ENCODE results near the gene MRM2. TPM values are rescaled to one million over a fixed set of nuclear protein-coding genes. Genes with fewer than 3 reads are reported as not detected.
A peak's percentile ranks its signal among the peaks of the same experiment; 100 is the strongest.

MRM2 gene
- total RNA-seq, 1 experiment from 2014 or later, result 38.9 TPM

GRCh38 chr7:2231992-2232765 lies 9.8 kb downstream of the MRM2 start:
- no peaks in the 10 kb centered on the region for H3K27me3 Mint-ChIP-seq (ENCODE audit: low read depth)
- peak overlapping the region; percentile 87 for H3K4me3 Mint-ChIP-seq
- H3K27ac Mint-ChIP-seq, result peak overlapping the region; percentile 82; the same call in 1 of the 2 replicates
- DNase-seq (ENCODE audit: low spot score) (peak; percentile 32), ATAC-seq (peak; percentile 61)
- peaks cover 38% of the 10 kb centered on the region for H3K36me3 Mint-ChIP-seq
- TF ChIP-seq KAT7 (CRISPR knock-in tag; IDR thresholded peaks at IDR 0.05; ENCODE audit: borderline replicate concordance) (peak; percentile 23; the same call in 1 of the 2 replicates), RELA (CRISPR knock-in tag; IDR thresholded peaks at IDR 0.05; ENCODE audit: borderline replicate concordance) (0 out of 2 replicates have a peak, but pooled peaks have one; percentile 63), E2F4 (CRISPR knock-in tag; IDR thresholded peaks at IDR 0.05; ENCODE audit: borderline replicate concordance, low read depth) (no peak)
- no peaks in the 10 kb centered on the region for H3K9me3 Mint-ChIP-seq
- ChIA-PET POLR2A (interaction anchor here (0.6 to 2.0 kb wide), 4 partner anchors 10 to 191 kb away, joined by 3 to 8 read pairs (median 4); partner anchors contain the start of genes MRM2 and NUDT1), CTCF (interaction anchor here (0.6 to 2.6 kb wide), 4 partner anchors 9 to 76 kb away, joined by 3 to 10 read pairs (median 4); partner anchors contain the start of genes MRM2 and NUDT1)
- H3K4me1 Mint-ChIP-seq, result peaks cover 13% of the 10 kb centered on the region

DNA sequence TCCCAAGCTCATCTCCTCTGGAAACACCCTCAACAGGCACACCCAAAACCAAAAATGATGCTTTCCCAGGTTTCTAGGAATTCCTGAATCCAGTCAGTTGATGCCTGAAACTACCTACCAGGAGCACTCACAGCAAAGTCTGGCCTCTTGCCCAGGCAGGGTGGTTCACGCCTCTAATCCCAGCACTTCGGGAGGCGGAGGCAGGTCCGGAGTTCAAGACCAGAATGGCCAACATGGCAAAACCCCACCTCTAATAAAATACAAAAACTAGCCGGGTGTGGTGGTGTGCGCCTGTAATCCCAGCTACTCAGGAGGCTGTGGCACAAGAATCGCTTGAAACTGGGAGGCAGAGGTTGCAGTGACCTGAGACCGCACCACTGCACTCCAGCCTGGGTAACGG lies 11.1 kb downstream of the MRM2 start:
- Mint-ChIP-seq H3K27me3 (ENCODE audit: low read depth) (no peaks in the 10 kb centered on the region), H3K9me3 (no peaks in the 10 kb centered on the region), H3K4me3 (0 out of 2 replicates have a peak overlapping the region, but pooled peaks have one; percentile 20), H3K4me1 (peaks cover 13% of the 10 kb centered on the region), H3K36me3 (peaks cover 42% of the 10 kb centered on the region), H3K27ac (no peak overlapping the region)
- TF ChIP-seq, protein P1, sequence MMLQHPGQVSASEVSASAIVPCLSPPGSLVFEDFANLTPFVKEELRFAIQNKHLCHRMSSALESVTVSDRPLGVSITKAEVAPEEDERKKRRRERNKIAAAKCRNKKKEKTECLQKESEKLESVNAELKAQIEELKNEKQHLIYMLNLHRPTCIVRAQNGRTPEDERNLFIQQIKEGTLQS (CRISPR knock-in tag; conservative IDR thresholded peaks at IDR 0.05), result no peak
- TF ChIP-seq EMX1 (CRISPR knock-in tag; IDR thresholded peaks at IDR 0.05) (no peak), ZNF219 (CRISPR knock-in tag; IDR thresholded peaks at IDR 0.05; ENCODE audit: borderline replicate concordance) (no peak), IRF1 (CRISPR knock-in tag; IDR thresholded peaks at IDR 0.05) (no peak), SMAD4 (CRISPR knock-in tag; IDR thresholded peaks at IDR 0.05) (no peak), ZNF138 (CRISPR knock-in tag; conservative IDR thresholded peaks at IDR 0.05) (no peak), ZBTB21 (CRISPR knock-in tag; IDR thresholded peaks at IDR 0.05; ENCODE audit: borderline replicate concordance) (no peak), TP53 (CRISPR knock-in tag; IDR thresholded peaks at IDR 0.05) (no peak), JAZF1 (CRISPR knock-in tag; IDR thresholded peaks at IDR 0.05) (no peak), RELA (CRISPR knock-in tag; IDR thresholded peaks at IDR 0.05; ENCODE audit: borderline replicate concordance) (no peak)
- TF ChIP-seq, protein P2, sequence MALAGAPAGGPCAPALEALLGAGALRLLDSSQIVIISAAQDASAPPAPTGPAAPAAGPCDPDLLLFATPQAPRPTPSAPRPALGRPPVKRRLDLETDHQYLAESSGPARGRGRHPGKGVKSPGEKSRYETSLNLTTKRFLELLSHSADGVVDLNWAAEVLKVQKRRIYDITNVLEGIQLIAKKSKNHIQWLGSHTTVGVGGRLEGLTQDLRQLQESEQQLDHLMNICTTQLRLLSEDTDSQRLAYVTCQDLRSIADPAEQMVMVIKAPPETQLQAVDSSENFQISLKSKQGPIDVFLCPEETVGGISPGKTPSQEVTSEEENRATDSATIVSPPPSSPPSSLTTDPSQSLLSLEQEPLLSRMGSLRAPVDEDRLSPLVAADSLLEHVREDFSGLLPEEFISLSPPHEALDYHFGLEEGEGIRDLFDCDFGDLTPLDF (CRISPR knock-in tag; IDR thresholded peaks at IDR 0.05), result no peak
- ATAC-seq (no peak), DNase-seq (ENCODE audit: low spot score) (no peak)
- ChIA-PET CTCF (interaction anchor here (0.6 to 2.6 kb wide), 2 partner anchors 21 to 45 kb away, joined by 4 to 10 read pairs; no protein-coding TSS in a partner anchor), POLR2A (no interaction called here)

- no peak overlapping the region for H3K4me3 Mint-ChIP-seq
- 0 out of 2 replicates have a peak overlapping the region, but pooled peaks have one; percentile 33 for H3K27ac Mint-ChIP-seq
- POLR2A ChIA-PET, result no interaction called here
- peaks cover 44% of the 10 kb centered on the region for H3K36me3 Mint-ChIP-seq
- ATAC-seq (no peak), DNase-seq (ENCODE audit: low spot score) (no peak)
- H3K4me1 Mint-ChIP-seq, result peaks cover 13% of the 10 kb centered on the region
- CTCF ChIA-PET, result interaction anchor here (0.6 to 2.6 kb wide), 3 partner anchors 20 to 118 kb away, joined by 3 to 10 read pairs (median 4); no protein-coding TSS in a partner anchor
- no peaks in the 10 kb centered on the region for H3K9me3 Mint-ChIP-seq
- no peaks in the 10 kb centered on the region for H3K27me3 Mint-ChIP-seq (ENCODE audit: low read depth)
- TF ChIP-seq, protein P3, sequence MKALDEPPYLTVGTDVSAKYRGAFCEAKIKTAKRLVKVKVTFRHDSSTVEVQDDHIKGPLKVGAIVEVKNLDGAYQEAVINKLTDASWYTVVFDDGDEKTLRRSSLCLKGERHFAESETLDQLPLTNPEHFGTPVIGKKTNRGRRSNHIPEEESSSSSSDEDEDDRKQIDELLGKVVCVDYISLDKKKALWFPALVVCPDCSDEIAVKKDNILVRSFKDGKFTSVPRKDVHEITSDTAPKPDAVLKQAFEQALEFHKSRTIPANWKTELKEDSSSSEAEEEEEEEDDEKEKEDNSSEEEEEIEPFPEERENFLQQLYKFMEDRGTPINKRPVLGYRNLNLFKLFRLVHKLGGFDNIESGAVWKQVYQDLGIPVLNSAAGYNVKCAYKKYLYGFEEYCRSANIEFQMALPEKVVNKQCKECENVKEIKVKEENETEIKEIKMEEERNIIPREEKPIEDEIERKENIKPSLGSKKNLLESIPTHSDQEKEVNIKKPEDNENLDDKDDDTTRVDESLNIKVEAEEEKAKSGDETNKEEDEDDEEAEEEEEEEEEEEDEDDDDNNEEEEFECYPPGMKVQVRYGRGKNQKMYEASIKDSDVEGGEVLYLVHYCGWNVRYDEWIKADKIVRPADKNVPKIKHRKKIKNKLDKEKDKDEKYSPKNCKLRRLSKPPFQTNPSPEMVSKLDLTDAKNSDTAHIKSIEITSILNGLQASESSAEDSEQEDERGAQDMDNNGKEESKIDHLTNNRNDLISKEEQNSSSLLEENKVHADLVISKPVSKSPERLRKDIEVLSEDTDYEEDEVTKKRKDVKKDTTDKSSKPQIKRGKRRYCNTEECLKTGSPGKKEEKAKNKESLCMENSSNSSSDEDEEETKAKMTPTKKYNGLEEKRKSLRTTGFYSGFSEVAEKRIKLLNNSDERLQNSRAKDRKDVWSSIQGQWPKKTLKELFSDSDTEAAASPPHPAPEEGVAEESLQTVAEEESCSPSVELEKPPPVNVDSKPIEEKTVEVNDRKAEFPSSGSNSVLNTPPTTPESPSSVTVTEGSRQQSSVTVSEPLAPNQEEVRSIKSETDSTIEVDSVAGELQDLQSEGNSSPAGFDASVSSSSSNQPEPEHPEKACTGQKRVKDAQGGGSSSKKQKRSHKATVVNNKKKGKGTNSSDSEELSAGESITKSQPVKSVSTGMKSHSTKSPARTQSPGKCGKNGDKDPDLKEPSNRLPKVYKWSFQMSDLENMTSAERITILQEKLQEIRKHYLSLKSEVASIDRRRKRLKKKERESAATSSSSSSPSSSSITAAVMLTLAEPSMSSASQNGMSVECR (CRISPR knock-in tag; IDR thresholded peaks at IDR 0.05; ENCODE audit: borderline replicate concordance), result no peak
- TF ChIP-seq, protein P4, sequence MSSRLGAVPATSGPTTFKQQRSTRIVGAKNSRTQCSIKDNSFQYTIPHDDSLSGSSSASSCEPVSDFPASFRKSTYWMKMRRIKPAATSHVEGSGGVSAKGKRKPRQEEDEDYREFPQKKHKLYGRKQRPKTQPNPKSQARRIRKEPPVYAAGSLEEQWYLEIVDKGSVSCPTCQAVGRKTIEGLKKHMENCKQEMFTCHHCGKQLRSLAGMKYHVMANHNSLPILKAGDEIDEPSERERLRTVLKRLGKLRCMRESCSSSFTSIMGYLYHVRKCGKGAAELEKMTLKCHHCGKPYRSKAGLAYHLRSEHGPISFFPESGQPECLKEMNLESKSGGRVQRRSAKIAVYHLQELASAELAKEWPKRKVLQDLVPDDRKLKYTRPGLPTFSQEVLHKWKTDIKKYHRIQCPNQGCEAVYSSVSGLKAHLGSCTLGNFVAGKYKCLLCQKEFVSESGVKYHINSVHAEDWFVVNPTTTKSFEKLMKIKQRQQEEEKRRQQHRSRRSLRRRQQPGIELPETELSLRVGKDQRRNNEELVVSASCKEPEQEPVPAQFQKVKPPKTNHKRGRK (CRISPR knock-in tag; IDR thresholded peaks at IDR 0.05; ENCODE audit: borderline replicate concordance), result no peak
- TF ChIP-seq CBFB (CRISPR knock-in tag; IDR thresholded peaks at IDR 0.05; ENCODE audit: low read depth) (no peak), ZNF281 (CRISPR knock-in tag; IDR thresholded peaks at IDR 0.05) (no peak)
Measured at GRCh38 chr7:2230226-2230625, 11.8 kb downstream of the MRM2 start.

Data from WTC11 (cell line).